GM19438 (cell line): ENCODE measurements around the gene ADAT3.

Experiments used
- ATAC-seq: cut with Tn5 transposase; IDR thresholded peaks from one replicate; pipeline ENCODE4 v1.9.1; 2021; ENCODE audit warnings: low read depth; ENCODE audit not compliant: unreplicated experiment

The ADAT3 gene

GRCh38 chr19:1955171-1956121 is 50.2 kb downstream of the ADAT3 start:
- ATAC-seq, result no peak

GRCh38 chr19:1956122-1956494 is 50.9 kb downstream of the ADAT3 start:
- no peak for ATAC-seq

DNA sequence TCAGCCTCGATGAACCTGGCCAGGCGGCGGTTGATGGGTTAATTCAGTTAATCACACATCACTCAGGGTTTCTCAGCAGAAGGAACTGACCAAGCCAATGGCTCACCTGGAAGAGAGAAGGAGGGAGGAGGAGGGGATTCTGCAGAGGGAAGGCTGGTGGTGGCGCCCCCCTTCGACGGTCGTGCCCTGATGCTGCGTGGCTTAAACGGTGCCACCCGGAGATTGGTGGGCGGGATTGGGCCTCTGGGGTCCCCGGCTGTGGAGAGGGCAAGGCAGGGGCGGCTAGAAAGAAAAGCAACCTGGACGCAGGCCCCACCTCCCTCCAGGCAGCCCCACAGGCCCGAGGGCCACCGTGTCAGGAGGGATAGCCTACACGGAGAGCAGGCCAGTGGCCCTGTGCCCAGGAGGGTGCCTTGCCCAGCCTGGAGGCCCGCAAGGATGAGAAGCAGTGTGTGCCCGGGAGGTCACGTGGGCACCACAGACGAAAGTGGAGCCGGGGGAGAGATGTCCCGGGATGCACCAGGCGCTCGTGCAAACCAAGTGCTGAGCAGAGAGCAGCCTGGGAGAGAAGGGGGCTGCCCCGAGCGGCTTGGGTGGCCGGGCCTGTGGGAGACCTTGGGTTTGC is 51.8 kb downstream of the ADAT3 start:
- ATAC-seq, result no peak

DNA sequence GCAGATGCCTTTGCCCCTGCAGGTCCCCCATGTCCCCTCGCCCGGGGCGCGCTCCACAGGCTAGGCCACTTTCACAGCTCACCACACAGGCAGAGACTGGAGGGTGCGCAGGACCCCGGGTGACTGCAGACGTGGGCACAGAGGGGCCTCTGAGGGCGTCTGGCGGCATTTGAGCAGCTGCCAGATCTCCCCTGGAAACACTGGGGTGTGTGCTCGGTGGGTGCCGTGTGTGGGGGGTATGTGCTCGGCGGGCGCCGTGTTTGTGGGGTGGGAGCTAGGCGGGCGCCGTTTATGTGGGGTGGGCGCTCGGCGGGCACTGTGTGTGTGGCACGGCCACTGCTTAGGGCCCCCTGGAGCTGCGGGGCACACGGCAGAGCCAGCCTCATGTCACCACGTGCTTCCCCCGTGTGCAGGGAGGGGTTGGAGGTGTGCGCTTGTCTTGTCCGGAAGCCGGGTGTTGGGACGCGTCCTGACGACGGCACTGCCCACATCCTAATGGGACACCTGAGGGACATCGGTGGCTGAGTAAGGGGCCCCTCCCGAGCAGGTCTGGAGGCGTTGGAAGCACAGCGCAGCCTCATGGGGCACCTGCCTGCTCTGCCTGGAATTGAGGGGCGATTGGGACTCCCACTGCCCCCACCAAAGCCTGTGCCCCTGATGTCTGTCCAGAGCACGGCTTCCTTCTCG is 52.5 kb downstream of the ADAT3 start:
- no peak for ATAC-seq

GRCh38 chr19:1959928-1960589 is 54.9 kb downstream of the ADAT3 start:
- no peak for ATAC-seq

GRCh38 chr19:1961000-1961883 is 56.0 kb downstream of the ADAT3 start:
- no peak for ATAC-seq

DNA sequence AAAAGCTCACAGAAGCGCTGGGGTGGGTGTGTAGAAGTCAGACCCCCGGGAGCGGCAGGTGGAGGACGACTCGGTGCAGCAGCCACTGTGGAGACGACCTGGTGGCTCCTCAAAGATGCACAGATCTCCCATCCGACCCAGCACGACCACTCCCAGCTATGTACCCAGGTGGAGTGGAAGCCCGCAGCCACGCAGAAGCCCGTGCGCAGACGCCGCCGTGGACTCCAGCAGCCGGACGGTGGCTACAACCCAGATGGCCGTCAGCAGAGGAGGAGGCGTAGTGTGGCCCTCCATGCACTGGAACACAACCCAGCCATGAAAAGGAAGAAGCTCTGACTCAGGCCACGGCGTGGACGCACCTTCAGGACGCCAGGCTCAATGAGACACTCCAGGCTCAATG is 57.5 kb downstream of the ADAT3 start:
- ATAC-seq, result no peak
